Uterus (tissue), 2 donors: ENCODE measurements around the gene TWIST2.

Experiments
- CTCF ChIP-seq, 4 experiments: fragments of 200-600 bp in 2 of 4; fragments of 450-650 bp in 2 of 4; sonication (generic) in 2 of 4; IDR thresholded peaks; one replicate each; pipeline ENCODE4 v1.5.1; 2016 to 2019; ENCODE audit warnings: antibody characterized with exemption in 4 of 4, mild to moderate bottlenecking in 2 of 4, moderate library complexity in 1 of 4
- POLR2A ChIP-seq, 2 donors: fragments of 450-650 bp; IDR thresholded peaks; one replicate each; pipeline ENCODE4 v1.6.1; 2016; ENCODE audit warnings: antibody characterized with exemption in 2 of 2, mild to moderate bottlenecking in 1 of 2, moderate library complexity in 1 of 2

- TF ChIP-seq CTCF (IDR thresholded peaks at IDR 0.05) (peak in 2 of 4 experiments; percentile 3 to 16), POLR2A (IDR thresholded peaks at IDR 0.05) (no peak)
These were observed 1.1 kb upstream of the TWIST2 start for GRCh38 chr2:238846628-238847418.
